ENCODE results near the gene CEP112. TPM values are rescaled to one million over a fixed set of nuclear protein-coding genes. Genes with fewer than 3 reads are reported as not detected.
"Not testable (repeated sequence)": the region's sequence is repeated elsewhere in the genome, so short reads cannot be mapped to it uniquely, and the experiment has no call there.

CEP112 gene
- total RNA-seq, 4 donors from 2014 or later = 14.6 to 21.2 (median 20.2) TPM

GRCh38 chr17:65786479-65786878, 405.5 kb downstream of the CEP112 start:
- no peak for DNase-seq
- Histone ChIP-seq H3K4me1 (peaks cover 15 to 18% of the 10 kb centered on the region in 2 donors), H3K4me3 (replicated peaks in 1 of 3) (no peak overlapping the region), H3K27me3 (no peaks in the 10 kb centered on the region), H3K27ac (no peak overlapping the region), H3K36me3 (no peaks in the 10 kb centered on the region), H3K9me3 (no peaks in the 10 kb centered on the region)
- 91 to 98% methylated on average over 5 of the region's 5 CpGs for WGBS, 2 donors
- TF ChIP-seq POLR2A (IDR thresholded peaks at IDR 0.05) (no peak), CTCF (IDR thresholded peaks at IDR 0.05) (no peak)
- intact Hi-C loops (cut with DNase I) = no loop called here

GRCh38 chr17:65785109-65785508, 406.8 kb downstream of the CEP112 start:
- intact Hi-C loops (cut with DNase I) = no loop called here
- no peak for DNase-seq
- no peak for TF ChIP-seq CTCF (IDR thresholded peaks at IDR 0.05)
- no peak for TF ChIP-seq POLR2A (IDR thresholded peaks at IDR 0.05)
- WGBS, 2 donors = 0 to 2% methylated on average over 1 of the region's 1 CpG
- peaks cover 15 to 18% of the 10 kb centered on the region in 2 donors for H3K4me1 ChIP-seq
- no peaks in the 10 kb centered on the region for H3K36me3 ChIP-seq
- H3K27me3 ChIP-seq = no peaks in the 10 kb centered on the region
- no peaks in the 10 kb centered on the region for H3K9me3 ChIP-seq
- H3K4me3 ChIP-seq (replicated peaks in 1 of 3) = no peak overlapping the region
- H3K27ac ChIP-seq = peak overlapping the region; percentile 62 to 75 (median 69)

- WGBS, 2 donors = 83 to 86% methylated on average over 4 of the region's 4 CpGs
- peak overlapping the region in 2 of 3 donors; percentile 69 to 75 for H3K27ac ChIP-seq
- intact Hi-C loops (cut with DNase I) = no loop called here
- no peaks in the 10 kb centered on the region for H3K36me3 ChIP-seq
- H3K9me3 ChIP-seq = no peaks in the 10 kb centered on the region
- H3K4me3 ChIP-seq (replicated peaks in 1 of 3) = no peak overlapping the region
- H3K27me3 ChIP-seq = no peaks in the 10 kb centered on the region
- DNase-seq = no peak
- TF ChIP-seq CTCF (IDR thresholded peaks at IDR 0.05) (no peak), POLR2A (IDR thresholded peaks at IDR 0.05) (no peak)
- peaks cover 15 to 18% of the 10 kb centered on the region in 2 donors for H3K4me1 ChIP-seq
These were observed 408.0 kb downstream of the CEP112 start for GRCh38 chr17:65783845-65784334.

- H3K9me3 ChIP-seq; H3K36me3 ChIP-seq; intact Hi-C loops (cut with DNase I); H3K4me3 ChIP-seq (replicated peaks in 1 of 3); H3K27ac ChIP-seq; DNase-seq; H3K27me3 ChIP-seq: not testable (repeated sequence)
- 33 to 100% methylated on average over 1 of the region's 1 CpG for WGBS, 2 donors
- peaks cover 15 to 18% of the 10 kb centered on the region in 2 donors for H3K4me1 ChIP-seq
These were observed 409.7 kb downstream of the CEP112 start for GRCh38 chr17:65782104-65782706.

- Histone ChIP-seq H3K27me3 (no peaks in the 10 kb centered on the region), H3K4me1 (peaks cover 12 to 15% of the 10 kb centered on the region in 2 donors), H3K4me3 (replicated peaks in 1 of 3) (no peak overlapping the region), H3K36me3 (no peaks in the 10 kb centered on the region), H3K9me3 (no peaks in the 10 kb centered on the region), H3K27ac (no peak overlapping the region)
- WGBS, 2 donors = 79 to 88% methylated on average over 1 of the region's 1 CpG
- intact Hi-C loops (cut with DNase I) = no loop called here
- TF ChIP-seq POLR2A (IDR thresholded peaks at IDR 0.05) = no peak
- no peak for TF ChIP-seq CTCF (IDR thresholded peaks at IDR 0.05)
- no peak for DNase-seq
These were observed 411.8 kb downstream of the CEP112 start for GRCh38 chr17:65780111-65780510.
